Stimulated activated CD8-positive, alpha-beta memory T cell treated with anti-CD3 and anti-CD28 coated beads, Interleukin-7, amount 100 ng/mL, for 1 hour (primary cell): Measurements from ENCODE around the gene RABL6.
A peak's percentile ranks its signal among the peaks of the same experiment; 100 is the strongest.

Source experiments
- DNase-seq, 2 donors: peaks; one replicate each; pipeline ENCODE4 v3.0.0-alpha.2; 2020; ENCODE audit warnings: low read depth in 2 of 2

The RABL6 gene

GRCh38 chr9:136846376-136847087, 38.8 kb downstream of the RABL6 start:
- DNase-seq: no peak

GRCh38 chr9:136847088-136847825, 39.5 kb downstream of the RABL6 start:
- no peak for DNase-seq

- peak in 1 of 2 donors; percentile 44 for DNase-seq
Measured at GRCh38 chr9:136847826-136848392, 40.2 kb downstream of the RABL6 start.

GRCh38 chr9:136848393-136849037, 40.8 kb downstream of the RABL6 start:
- no peak for DNase-seq

GRCh38 chr9:136849038-136849959, 41.6 kb downstream of the RABL6 start, which contains the start of gene PHPT1:
TSS of gene PHPT1 (plus strand) at chr9:136849409. CDS start at chr9:136849431, 22 bp downstream.
- DNase-seq: peak; percentile 87 to 88

- DNase-seq: no peak
Measured at GRCh38 chr9:136849960-136850865, 42.5 kb downstream of the RABL6 start.

GRCh38 chr9:136850866-136851775, 43.4 kb downstream of the RABL6 start:
- DNase-seq: no peak

- DNase-seq: no peak
Measured at GRCh38 chr9:136851941-136852663, 44.4 kb downstream of the RABL6 start, which contains the start of gene MAMDC4. TSS of gene MAMDC4 (plus strand) at chr9:136852346. CDS start at chr9:136852417, 71 bp downstream.

- no peak for DNase-seq
Measured at GRCh38 chr9:136852664-136853595, 45.2 kb downstream of the RABL6 start.

GRCh38 chr9:136853596-136854112, 45.9 kb downstream of the RABL6 start:
- DNase-seq: no peak

- no peak for DNase-seq
Measured at GRCh38 chr9:136854113-136854841, 46.5 kb downstream of the RABL6 start.

GRCh38 chr9:136854842-136855460, 47.2 kb downstream of the RABL6 start:
- no peak for DNase-seq

GRCh38 chr9:136855461-136856078, 47.8 kb downstream of the RABL6 start:
- DNase-seq: no peak

- DNase-seq: no peak
Measured at GRCh38 chr9:136856079-136856476, 48.3 kb downstream of the RABL6 start.

- no peak for DNase-seq
Measured at GRCh38 chr9:136856541-136857141, 48.9 kb downstream of the RABL6 start.
